Activated T-helper 1 cell treated with anti-CD3 and anti-CD28 coated beads, Interleukin-12 subunit alpha, Interleukin-12 subunit beta, Interleukin-2, Interleukin-4 antibody, amounts not matched to agents 30 ng/mL and 10 ng/mL and 1 ng/mL, durations not matched to agents 14 hours and 24 hours and 36 hours (primary cell): ENCODE measurements around the gene ZMIZ2. TPM values are rescaled to one million over a fixed set of nuclear protein-coding genes. Genes with fewer than 3 reads are reported as not detected.

Experiments used
- DNase-seq: peaks from one replicate; pipeline ENCODE4 v3.0.0; 2021; ENCODE audit warnings: low spot score
- H3K27ac Mint-ChIP-seq: one replicate; pipeline ENCODE4 v1.8.0; 2021; ENCODE audit warnings: mild to moderate bottlenecking, mixed read lengths
- H3K27me3 Mint-ChIP-seq: one replicate; pipeline ENCODE4 v1.8.0; 2022; ENCODE audit warnings: mild to moderate bottlenecking, moderate library complexity, mixed read lengths; ENCODE audit not compliant: insufficient read depth
- H3K36me3 Mint-ChIP-seq: one replicate; pipeline ENCODE4 v1.8.0; 2021; ENCODE audit warnings: low read depth, mixed read lengths
- H3K4me1 Mint-ChIP-seq: one replicate; pipeline ENCODE4 v1.8.0; 2021; ENCODE audit warnings: low read depth, mixed read lengths
- H3K4me3 Mint-ChIP-seq: one replicate; pipeline ENCODE4 v1.8.0; 2021; ENCODE audit warnings: mild to moderate bottlenecking, moderate library complexity, mixed read lengths
- H3K9me3 Mint-ChIP-seq: one replicate; pipeline ENCODE4 v1.8.0; 2021; ENCODE audit warnings: mixed read lengths
- intact Hi-C: fragments of 100-400 bp; cut with micrococcal nuclease; formaldehyde crosslinking; loops from one replicate; pipeline ENCODE4 v1.15.1; 2024
- total RNA-seq: library from RNA; stranded (reverse); gene quantifications from 2 replicates; pipeline ENCODE4 v1.2.3, GENCODE V29; 2022

The ZMIZ2 gene
- total RNA-seq, 1 donor from 2014 or later = 123 TPM

GRCh38 chr7:44733708-44734481 lies 14.8 kb upstream of the ZMIZ2 start:
- Mint-ChIP-seq H3K9me3 (no peaks in the 10 kb centered on the region), H3K4me1 (peaks cover 29% of the 10 kb centered on the region), H3K36me3 (no peaks in the 10 kb centered on the region), H3K27me3 (peaks cover 2% of the 10 kb centered on the region), H3K27ac (no peak overlapping the region), H3K4me3 (no peak overlapping the region)
- intact Hi-C loops = loop anchor here (10.0 kb wide), 1 partner anchor 239 kb away; the partner anchor contains the start of gene NUDCD3
- DNase-seq = no peak

DNA sequence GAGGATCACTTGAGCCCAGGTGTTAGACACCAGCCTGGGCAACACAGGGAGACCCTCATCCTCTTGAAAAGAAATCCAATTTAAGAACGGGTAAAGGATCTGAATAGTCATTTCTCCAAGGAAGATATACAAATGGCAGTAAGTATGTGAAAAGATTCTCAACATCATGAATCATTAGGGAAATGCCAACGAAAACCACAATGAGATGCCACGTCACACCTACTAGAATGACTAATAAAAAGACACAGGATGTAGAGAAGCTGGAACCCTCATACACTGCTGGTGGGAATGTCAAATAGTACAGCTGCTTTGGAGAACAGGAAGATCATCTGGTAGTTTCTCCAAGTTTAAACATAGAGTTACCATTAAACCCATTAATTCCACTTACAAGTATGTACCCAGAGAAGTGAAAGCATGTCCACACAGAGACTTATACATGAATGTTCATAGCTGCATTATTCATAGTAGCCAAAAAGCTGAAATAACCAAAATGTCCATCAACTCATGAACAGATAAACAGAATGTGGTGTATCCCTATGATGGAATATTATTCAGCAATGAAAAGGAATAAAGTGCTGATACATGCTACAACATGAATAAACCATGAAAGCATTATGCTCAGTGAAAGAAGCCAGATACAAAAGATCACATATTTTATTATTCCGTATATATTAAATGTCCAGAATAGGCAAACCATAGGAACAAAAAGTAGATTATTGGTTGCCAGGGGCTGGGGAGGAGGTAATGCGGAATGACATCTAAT lies 13.1 kb upstream of the ZMIZ2 start:
- peak; percentile 42 for DNase-seq
- peaks cover 29% of the 10 kb centered on the region for H3K4me1 Mint-ChIP-seq
- H3K9me3 Mint-ChIP-seq = no peaks in the 10 kb centered on the region
- H3K4me3 Mint-ChIP-seq = peak overlapping the region; percentile 50
- intact Hi-C loops = loop anchor here (1.0 to 10.0 kb wide), 6 partner anchors 16 to 978 kb away; partner anchors contain the start of genes BLVRA, NUDCD3 and PPIA
- peaks cover 2% of the 10 kb centered on the region for H3K27me3 Mint-ChIP-seq
- H3K36me3 Mint-ChIP-seq = no peaks in the 10 kb centered on the region
- H3K27ac Mint-ChIP-seq = peak overlapping the region; percentile 89

DNA sequence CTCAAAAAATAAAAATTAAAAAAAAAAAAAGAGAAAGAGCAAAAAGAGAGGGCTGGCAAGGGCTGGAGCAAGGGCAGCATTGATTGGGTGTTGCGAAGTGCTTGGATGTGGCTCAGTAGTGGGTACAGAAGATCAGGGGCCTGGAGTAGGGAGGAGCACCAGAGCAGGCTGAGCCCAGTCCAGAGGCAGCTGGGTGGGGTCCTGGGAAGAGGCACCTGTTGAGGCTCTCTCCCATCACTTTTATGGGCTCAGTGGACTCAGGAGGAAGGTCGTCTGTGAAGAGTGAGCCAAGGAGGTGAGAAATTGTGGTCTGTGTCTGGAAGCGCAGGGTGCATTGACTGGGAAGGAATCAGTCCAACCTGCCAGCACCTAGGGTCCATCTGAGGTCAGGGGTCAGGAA lies 11.8 kb upstream of the ZMIZ2 start:
- no peak for DNase-seq
- Mint-ChIP-seq H3K36me3 (no peaks in the 10 kb centered on the region), H3K4me3 (no peak overlapping the region), H3K9me3 (no peaks in the 10 kb centered on the region), H3K27ac (peak overlapping the region; percentile 15), H3K4me1 (peaks cover 29% of the 10 kb centered on the region), H3K27me3 (no peaks in the 10 kb centered on the region)
- intact Hi-C loops = loop anchor here (5.0 to 10.0 kb wide), 2 partner anchors 242 to 980 kb away; partner anchors contain the start of genes BLVRA and NUDCD3

DNA sequence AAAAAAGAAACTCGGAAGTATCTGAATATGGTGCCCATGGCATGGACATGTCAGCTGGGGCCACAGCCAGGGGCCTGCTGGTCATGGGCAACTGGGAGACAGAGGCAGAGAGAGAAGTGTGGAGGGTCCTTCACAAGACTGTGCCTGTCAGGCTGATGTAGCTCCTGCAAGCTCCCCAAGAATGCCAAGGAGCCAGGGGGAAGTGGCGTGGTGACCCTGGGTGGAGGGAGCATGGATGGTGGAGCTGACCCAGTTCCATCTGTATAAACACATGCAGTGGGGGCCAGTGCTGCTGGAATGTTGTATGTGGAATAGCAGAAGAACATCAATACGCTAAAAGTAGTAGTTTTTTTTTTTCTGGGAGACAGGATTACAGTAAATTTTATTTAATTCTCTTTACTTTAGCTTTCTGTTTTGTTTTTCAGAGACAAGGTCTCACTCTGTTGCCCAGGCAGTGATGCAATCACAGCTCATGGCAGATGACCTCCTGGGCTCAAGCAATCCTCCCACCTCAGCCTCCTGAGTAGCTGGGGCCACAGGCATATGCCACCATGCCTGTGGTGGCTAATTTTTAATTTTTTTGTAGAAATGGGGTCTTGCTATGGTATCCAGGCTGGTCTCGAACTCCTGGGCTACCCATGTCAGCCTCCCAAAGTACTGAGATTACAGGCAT lies 10.5 kb upstream of the ZMIZ2 start:
- peaks cover 25% of the 10 kb centered on the region for H3K4me1 Mint-ChIP-seq
- intact Hi-C loops = loop anchor here (5.0 to 10.0 kb wide), 2 partner anchors 243 to 981 kb away; partner anchors contain the start of genes BLVRA and NUDCD3
- no peak overlapping the region for H3K27ac Mint-ChIP-seq
- no peaks in the 10 kb centered on the region for H3K27me3 Mint-ChIP-seq
- H3K4me3 Mint-ChIP-seq = no peak overlapping the region
- H3K9me3 Mint-ChIP-seq = no peaks in the 10 kb centered on the region
- no peaks in the 10 kb centered on the region for H3K36me3 Mint-ChIP-seq
- DNase-seq = no peak

- no peak for DNase-seq
- no peak overlapping the region for H3K27ac Mint-ChIP-seq
- H3K36me3 Mint-ChIP-seq = no peaks in the 10 kb centered on the region
- intact Hi-C loops = loop anchor here (5.0 to 10.0 kb wide), 2 partner anchors 244 to 982 kb away; partner anchors contain the start of genes BLVRA and NUDCD3
- H3K4me1 Mint-ChIP-seq = peaks cover 25% of the 10 kb centered on the region
- no peaks in the 10 kb centered on the region for H3K27me3 Mint-ChIP-seq
- no peak overlapping the region for H3K4me3 Mint-ChIP-seq
- no peaks in the 10 kb centered on the region for H3K9me3 Mint-ChIP-seq
Observed at GRCh38 chr7:44738876-44739665, 9.6 kb upstream of the ZMIZ2 start.

DNA sequence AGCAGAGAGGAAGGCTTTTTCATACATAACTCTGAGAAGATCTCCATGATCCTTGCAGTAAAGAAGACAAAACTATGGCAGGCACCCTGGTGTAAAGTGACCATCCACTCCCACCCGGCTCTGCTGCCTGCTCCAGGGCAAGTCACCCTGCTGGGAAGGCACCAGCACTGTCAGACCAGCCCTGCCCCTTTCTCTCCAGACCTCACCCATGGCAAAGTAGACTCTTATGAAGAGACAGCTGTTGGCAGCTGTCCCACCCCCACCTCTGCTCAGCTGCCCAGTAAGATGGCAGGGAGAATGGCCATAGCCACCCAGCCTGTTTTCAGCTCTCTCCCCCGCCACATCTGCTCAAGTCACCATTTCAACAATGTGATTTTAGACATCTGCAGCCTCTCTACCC lies 8.6 kb upstream of the ZMIZ2 start:
- Mint-ChIP-seq H3K36me3 (no peaks in the 10 kb centered on the region), H3K9me3 (no peaks in the 10 kb centered on the region), H3K27me3 (no peaks in the 10 kb centered on the region), H3K27ac (no peak overlapping the region), H3K4me1 (peaks cover 19% of the 10 kb centered on the region), H3K4me3 (no peak overlapping the region)
- no peak for DNase-seq
- intact Hi-C loops = no loop called here

- H3K27ac Mint-ChIP-seq = no peak overlapping the region
Observed at GRCh38 chr7:44743750-44744149, 4.9 kb upstream of the ZMIZ2 start.

DNA sequence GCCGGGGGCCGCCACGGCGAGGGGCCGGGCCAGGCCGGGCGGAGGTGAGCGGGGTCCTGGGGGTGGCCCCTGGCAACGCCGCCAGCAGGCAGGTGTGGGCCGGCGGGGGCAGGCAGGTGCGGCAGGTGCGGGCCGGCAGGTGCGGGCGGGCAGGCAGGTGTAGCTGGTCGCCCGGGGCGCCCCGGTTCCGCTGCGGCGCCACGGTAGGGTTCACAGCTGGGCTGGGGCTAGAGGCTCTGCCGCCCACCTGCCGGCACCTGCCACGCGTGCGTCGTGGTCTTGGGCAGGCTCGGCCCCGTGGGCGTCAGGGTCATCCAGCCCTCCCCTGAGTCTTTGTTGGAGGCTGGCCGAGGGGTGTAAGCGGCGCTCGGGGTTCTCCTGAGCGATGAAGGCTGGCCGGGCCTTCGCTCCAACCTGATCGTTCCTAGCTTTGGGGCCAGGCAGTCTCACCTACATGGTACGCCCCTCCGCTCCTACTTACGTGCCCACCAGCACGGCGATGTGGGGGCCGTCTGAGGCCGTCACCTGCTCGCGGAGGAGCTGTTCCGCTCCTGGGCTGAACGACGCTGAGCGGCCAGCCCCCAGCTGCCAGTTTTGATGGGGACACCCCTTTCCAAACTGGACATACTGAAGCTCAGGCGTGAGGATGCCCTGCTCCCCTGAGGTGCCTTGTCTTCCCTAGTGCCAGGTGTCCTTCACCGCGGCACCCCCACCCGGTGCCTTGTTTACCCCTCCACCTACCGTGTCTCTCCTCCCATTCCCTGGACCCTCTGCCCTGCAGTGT lies 493 bp downstream of the ZMIZ2 start:
- Mint-ChIP-seq H3K9me3 (no peaks in the 10 kb centered on the region), H3K36me3 (peaks cover 16% of the 10 kb centered on the region), H3K27ac (peak overlapping the region; percentile 95)

More at GRCh38 chr7:44743750-44744149, 4.9 kb upstream of the ZMIZ2 start:
- intact Hi-C loops = no loop called here
- no peak for DNase-seq
- Mint-ChIP-seq H3K4me3 (no peak overlapping the region), H3K36me3 (no peaks in the 10 kb centered on the region), H3K4me1 (peaks cover 13% of the 10 kb centered on the region), H3K27me3 (no peaks in the 10 kb centered on the region), H3K9me3 (no peaks in the 10 kb centered on the region)

GRCh38 chr7:44749992-44750391 lies 1.3 kb downstream of the ZMIZ2 start:
- intact Hi-C loops = loop anchor here (5.0 kb wide), 2 partner anchors 362 to 668 kb away; partner anchors contain the start of genes POLM and TBRG4
- Mint-ChIP-seq H3K4me1 (peaks cover 52% of the 10 kb centered on the region), H3K4me3 (peak overlapping the region; percentile 92), H3K27me3 (no peaks in the 10 kb centered on the region), H3K9me3 (no peaks in the 10 kb centered on the region), H3K27ac (peak overlapping the region; percentile 95), H3K36me3 (peaks cover 16% of the 10 kb centered on the region)
- DNase-seq = no peak

More for the DNA sequence above, 493 bp downstream of the ZMIZ2 start:
- peak overlapping the region; percentile 92 for H3K4me3 Mint-ChIP-seq
- DNase-seq = no peak
- intact Hi-C loops = loop anchor here (1.0 to 5.0 kb wide), 10 partner anchors 47 to 363 kb away; partner anchors contain the start of genes H2AZ2, OGDH, PPIA and PURB
- no peaks in the 10 kb centered on the region for H3K27me3 Mint-ChIP-seq
- peaks cover 52% of the 10 kb centered on the region for H3K4me1 Mint-ChIP-seq

GRCh38 chr7:44750424-44750823 lies 1.8 kb downstream of the ZMIZ2 start:
- DNase-seq = no peak
- Mint-ChIP-seq H3K9me3 (no peaks in the 10 kb centered on the region), H3K27ac (peak overlapping the region; percentile 95), H3K27me3 (no peaks in the 10 kb centered on the region), H3K36me3 (peaks cover 16% of the 10 kb centered on the region), H3K4me3 (peak overlapping the region; percentile 92), H3K4me1 (peaks cover 52% of the 10 kb centered on the region)
- intact Hi-C loops = loop anchor here (5.0 kb wide), 1 partner anchor 668 kb away; the partner anchor contains the start of gene POLM

DNA sequence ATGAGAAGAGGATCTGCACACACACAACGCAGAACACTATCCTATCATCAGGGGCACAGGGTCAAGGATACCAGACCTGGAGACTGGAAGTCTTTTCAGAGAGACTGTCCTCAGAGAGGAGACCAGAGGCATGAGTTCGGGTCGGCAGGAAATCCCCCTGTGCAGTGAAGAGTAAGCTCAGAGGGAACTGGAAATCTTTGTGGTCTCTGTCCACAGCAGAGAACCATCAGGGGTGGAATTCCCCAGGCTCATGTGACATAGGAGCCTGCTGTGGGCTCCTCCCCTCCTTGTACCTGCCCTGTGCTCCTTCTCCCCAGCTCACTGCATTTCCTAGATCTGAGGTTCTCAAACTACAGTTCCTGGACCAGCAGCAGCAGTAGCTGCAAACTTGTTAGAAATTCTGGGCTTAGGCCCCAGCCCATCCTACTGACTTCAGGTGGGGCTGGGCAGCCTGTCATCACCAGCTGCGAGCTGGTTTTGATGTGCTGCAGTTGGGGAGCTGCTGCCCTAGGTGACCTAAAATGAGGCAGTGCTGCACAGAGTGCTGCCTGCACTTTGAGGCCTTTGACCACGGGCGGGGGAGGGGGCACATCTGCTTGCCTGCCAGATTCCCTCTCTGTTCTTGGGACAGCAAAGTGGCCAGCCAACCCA lies 2.4 kb downstream of the ZMIZ2 start:
- peaks cover 52% of the 10 kb centered on the region for H3K4me1 Mint-ChIP-seq
- H3K9me3 Mint-ChIP-seq = no peaks in the 10 kb centered on the region
- intact Hi-C loops = loop anchor here (1.0 to 5.0 kb wide), 3 partner anchors 16 to 669 kb away; partner anchors contain the start of gene POLM
- peak overlapping the region; percentile 92 for H3K4me3 Mint-ChIP-seq
- no peaks in the 10 kb centered on the region for H3K27me3 Mint-ChIP-seq
- peak; percentile 75 for DNase-seq
- peaks cover 16% of the 10 kb centered on the region for H3K36me3 Mint-ChIP-seq
- H3K27ac Mint-ChIP-seq = peak overlapping the region; percentile 95
